NK-92 (cell line): ENCODE results near the gene SLC30A5.
"Not testable (repeated sequence)": the region's sequence is repeated elsewhere in the genome, so short reads cannot be mapped to it uniquely, and the experiment has no call there.

Experiments used
- DNase-seq: peaks from one replicate; lab custom pipeline; 2025; ENCODE audit not compliant: unreplicated experiment; lab: John Stamatoyannopoulos, UW

Gene SLC30A5

GRCh38 chr5:69093771-69094482 lies at the start of gene SLC30A5:
SLC30A5 (plus strand) TSS chr5:69094014; CDS start chr5:69094256, 242 bp downstream.
- peak; percentile 88 for DNase-seq

DNA sequence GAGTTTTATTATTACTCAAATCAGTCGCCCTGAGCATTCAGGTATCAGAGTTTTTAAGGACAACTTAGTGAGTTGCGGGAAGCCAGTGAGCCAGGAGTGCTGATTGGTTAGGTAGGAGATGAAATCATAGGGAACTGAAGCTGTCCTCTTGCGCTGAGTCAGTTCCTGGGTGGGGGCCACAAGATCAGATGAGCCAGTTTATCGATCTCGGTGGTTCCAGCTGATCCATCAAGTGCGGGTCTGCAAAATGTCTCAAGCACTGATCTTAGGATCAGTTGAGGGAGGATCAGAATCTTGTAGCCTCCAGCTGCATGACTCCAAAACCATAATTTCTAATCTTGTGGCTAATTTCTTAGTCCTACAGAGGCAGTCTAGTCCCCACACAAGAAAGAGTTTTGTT lies 48.6 kb upstream of the SLC30A5 start:
- not testable (repeated sequence) for DNase-seq

GRCh38 chr5:69046375-69046957 lies 47.3 kb upstream of the SLC30A5 start:
- no peak for DNase-seq

- no peak for DNase-seq
Observed at GRCh38 chr5:69048230-69048629, 45.6 kb upstream of the SLC30A5 start.

DNA sequence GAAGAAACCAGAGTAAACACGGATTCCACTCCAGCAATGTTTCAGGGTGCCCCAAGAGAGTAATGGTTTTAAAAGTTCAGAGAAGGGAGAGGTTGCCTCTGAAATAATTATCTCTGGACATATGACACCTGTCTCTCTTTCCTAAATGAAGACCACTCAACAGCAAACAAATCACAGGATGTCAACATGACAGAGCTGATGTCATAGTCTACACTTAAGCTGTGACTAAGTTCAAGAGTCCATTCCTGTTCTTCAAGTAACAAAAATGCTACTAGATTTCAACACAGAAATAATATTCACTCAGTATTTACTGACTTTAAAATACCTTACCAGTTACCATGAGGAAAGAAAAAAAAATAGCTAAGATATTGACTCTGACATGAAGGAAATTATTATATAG lies 44.7 kb upstream of the SLC30A5 start:
- DNase-seq: no peak

- DNase-seq: no peak
Observed at GRCh38 chr5:69049796-69050195, 44.0 kb upstream of the SLC30A5 start.

DNA sequence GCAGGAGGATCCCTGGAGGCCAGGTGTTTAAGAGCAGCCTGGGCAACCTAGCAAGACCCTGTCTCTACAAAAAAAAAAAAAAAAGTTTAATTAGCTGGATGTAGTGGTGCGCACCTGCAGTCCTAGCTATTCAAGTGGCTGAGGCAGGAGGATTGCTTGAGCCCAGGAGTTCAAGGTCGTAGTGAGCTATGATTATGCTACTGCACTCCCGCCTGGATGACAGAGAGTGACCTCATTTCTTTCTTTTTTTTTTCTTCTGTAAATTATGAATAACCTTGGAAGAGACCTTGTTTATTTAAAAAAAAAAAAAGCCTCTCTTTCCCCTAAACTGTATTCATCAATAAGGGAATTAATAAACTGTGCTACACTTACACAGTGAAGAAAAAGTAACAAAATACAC lies 43.6 kb upstream of the SLC30A5 start:
- no peak for DNase-seq

- DNase-seq: no peak
Observed at GRCh38 chr5:69052181-69052580, 41.6 kb upstream of the SLC30A5 start.

DNA sequence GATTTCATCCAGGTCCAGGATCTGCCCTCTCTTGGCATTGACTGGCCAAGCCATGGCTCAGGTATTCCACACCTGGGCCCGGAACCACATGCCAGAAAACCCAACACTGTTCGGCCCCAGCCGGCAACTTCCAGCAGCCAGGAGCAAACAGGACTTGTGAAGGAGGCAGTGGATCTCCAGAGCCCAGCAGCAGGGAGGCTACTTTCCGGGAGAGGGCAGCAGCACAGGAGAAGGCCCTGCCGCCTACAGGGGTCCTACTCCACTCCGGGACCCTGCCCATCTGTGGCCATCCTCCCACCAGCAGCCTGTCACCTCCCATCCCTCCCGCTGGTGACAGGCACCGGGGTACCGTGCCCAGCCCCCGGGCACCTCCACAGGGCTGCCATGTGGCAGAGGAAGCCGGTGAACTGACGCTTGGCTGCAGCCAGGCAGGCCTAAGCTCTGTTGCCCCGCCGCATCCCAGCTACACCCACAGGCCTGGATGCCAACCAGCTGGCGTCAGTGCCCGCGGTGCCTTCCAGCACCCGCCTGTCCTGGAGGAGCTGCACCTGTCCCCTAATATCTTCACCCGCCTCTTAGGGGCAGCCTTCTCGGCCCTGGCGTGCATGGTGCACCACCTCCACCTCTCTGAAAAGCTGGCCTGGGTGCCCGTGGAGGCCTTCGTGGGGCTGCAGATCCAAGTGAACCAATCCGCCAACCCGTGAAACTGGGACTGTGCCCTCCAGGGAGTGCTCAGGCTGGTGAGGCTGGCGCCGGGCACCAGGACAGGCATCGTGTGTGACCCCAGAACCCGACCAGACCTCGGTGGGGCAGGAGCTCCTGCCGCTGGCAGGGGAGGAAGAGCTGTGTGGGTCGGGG lies 18.9 kb upstream of the SLC30A5 start:
- DNase-seq: no peak

DNA sequence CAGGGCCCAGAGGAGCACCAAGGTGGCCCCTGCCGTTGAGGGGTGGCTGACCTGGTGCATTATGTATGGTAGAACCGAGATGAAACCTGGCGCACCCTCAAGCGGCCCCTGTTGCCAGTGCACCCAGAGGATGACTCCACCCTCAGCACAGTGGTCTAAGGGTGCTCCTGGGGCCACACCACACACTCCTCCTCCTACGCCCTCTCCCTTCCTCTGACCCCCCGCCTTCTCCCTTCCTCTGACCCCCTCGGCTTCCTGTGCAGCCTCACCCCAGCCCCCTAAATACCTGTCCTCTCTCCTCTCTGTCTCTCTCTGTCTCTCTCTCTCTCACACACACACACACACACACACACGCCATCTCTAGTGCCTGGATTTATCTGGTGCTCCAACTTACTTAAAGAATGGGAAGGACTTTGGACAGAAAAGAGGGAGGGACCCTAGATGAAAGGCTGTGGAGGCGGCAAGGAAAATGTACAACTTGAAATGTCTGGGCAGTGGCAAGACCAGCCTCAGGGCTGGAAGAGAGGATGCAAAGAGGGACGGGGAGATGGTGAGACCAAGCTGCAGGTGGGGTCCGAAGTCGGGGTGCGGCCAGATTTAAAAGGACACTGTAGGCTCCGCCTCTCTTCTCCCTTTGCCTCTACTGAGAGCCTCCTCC lies 18.2 kb upstream of the SLC30A5 start:
- no peak for DNase-seq

- no peak for DNase-seq
Observed at GRCh38 chr5:69078921-69079540, 14.8 kb upstream of the SLC30A5 start.

- no peak for DNase-seq
Observed at GRCh38 chr5:69079556-69079955, 14.3 kb upstream of the SLC30A5 start.

- no peak for DNase-seq
Observed at GRCh38 chr5:69083412-69083811, 10.4 kb upstream of the SLC30A5 start.

- DNase-seq: no peak
Observed at GRCh38 chr5:69084195-69084594, 9.6 kb upstream of the SLC30A5 start.

- DNase-seq: no peak
Observed at GRCh38 chr5:69084903-69085302, 8.9 kb upstream of the SLC30A5 start.

DNA sequence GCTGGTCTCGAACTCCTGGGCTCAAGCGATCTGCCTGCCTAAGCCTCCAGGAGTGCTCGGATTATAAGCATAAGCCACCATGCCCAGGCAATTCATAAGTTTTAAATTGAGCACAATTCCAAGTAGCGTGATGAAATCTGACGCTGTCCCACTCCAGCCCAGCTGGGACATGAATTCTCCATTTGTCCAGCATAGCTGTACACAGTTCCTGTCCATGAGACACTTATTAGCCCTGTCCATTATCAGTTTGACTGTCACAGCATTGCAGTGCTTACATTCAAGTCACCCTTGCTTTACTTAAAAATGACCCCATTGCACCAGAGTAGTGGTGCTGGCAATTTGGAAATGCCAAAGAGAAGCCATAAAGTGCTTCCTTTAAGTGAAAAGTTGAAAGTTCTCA lies 7.6 kb upstream of the SLC30A5 start:
- no peak for DNase-seq

GRCh38 chr5:69088006-69088405 lies 5.8 kb upstream of the SLC30A5 start:
- not testable (repeated sequence) for DNase-seq

- DNase-seq: no peak
Observed at GRCh38 chr5:69090158-69090557, 3.7 kb upstream of the SLC30A5 start.

- DNase-seq: no peak
Observed at GRCh38 chr5:69091771-69092170, 2.0 kb upstream of the SLC30A5 start.

DNA sequence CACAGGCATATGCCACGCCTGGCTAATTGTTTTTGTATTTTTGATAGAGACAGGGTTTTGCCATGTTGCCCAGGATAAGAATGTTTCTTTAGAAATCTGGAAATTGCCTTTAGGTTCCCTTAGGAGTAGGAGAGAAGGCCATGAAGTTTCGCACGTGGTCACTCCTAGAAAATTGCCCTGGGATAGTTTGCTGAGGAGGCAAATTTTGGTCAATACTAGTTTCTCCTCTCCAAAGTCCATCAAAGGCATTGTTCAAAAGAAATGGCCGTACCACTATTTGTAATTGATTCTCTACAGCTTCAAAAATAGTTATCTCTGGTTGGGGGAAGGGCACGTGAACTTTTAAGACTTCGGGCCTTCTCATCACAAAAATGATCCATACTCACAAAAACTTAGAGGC lies 845 bp upstream of the SLC30A5 start:
- DNase-seq: no peak

DNA sequence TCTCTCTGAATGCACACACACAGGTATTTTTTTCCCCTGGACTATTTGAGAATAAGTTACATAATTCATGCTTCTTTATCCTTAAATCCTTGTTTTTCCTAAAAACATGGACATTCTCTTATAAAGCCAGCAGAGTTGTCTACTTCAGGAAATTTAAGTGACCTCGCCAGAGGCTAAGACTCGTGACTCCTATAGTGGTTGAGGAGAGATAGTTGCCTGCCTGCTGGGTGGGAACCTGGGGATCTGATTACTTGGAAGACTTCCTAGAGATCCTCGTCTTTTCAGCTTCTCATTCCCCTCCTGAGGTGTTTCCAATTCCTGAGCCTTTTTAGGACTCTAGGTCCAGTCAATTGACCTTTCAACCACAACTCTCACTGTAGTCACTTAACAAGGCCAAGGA lies 5.5 kb downstream of the SLC30A5 start:
- DNase-seq: no peak
